Esophagus muscularis mucosa (tissue), 4 donors: Measurements from ENCODE around the gene DNAAF1. TPM values are rescaled to one million over a fixed set of nuclear protein-coding genes. Genes with fewer than 3 reads are reported as not detected.

Experiments used
- DNase-seq: peaks from one replicate; pipeline ENCODE4 v3.0.0-alpha.2; 2017; ENCODE audit errors: extremely low spot score
- H3K27ac ChIP-seq, 4 donors: fragments of 200-600 bp; sonication (generic); replicated peaks in 1 of 4; 1 replicate in 3 of 4; 2 replicates in 1 of 4; pipeline ENCODE4 v1.5.1; 2016 to 2019; ENCODE audit warnings: mild to moderate bottlenecking in 1 of 4
- H3K27me3 ChIP-seq, 4 donors: fragments of 200-600 bp; sonication (generic); one replicate each; pipeline versions ENCODE4 v1.5.1 to v1.6.0; 2016 to 2019
- H3K36me3 ChIP-seq, 4 donors: fragments of 200-600 bp; sonication (generic); one replicate each; pipeline ENCODE4 v1.5.1; 2016 to 2019
- H3K4me1 ChIP-seq, 4 donors: fragments of 200-600 bp; sonication (generic); one replicate each; pipeline ENCODE4 v1.5.1; 2016 to 2019
- H3K4me3 ChIP-seq, 4 donors: fragments of 200-600 bp; sonication (generic); 1 replicate in 2 of 4; 2 replicates in 2 of 4; pipeline ENCODE4 v1.5.1; 2016 to 2019; ENCODE audit warnings: mild to moderate bottlenecking in 4 of 4, moderate library complexity in 1 of 4
- H3K9me3 ChIP-seq, 4 donors: fragments of 200-600 bp; sonication (generic); 1 replicate in 3 of 4; 2 replicates in 1 of 4; pipeline ENCODE4 v1.5.1; 2016 to 2019
- EP300 ChIP-seq: sonication (generic); formaldehyde crosslinking; IDR thresholded peaks from one replicate; pipeline ENCODE4 v1.6.1; 2017; ENCODE audit warnings: antibody characterized with exemption
- POLR2A ChIP-seq: fragments of 450-650 bp; IDR thresholded peaks from one replicate; pipeline ENCODE4 v1.6.1; 2017; ENCODE audit warnings: antibody characterized with exemption, moderate library complexity, mild to moderate bottlenecking, low read depth
- POLR2AphosphoS5 ChIP-seq, 2 donors: sonication (generic); formaldehyde crosslinking; IDR thresholded peaks; one replicate each; pipeline ENCODE4 v1.6.1; 2017; ENCODE audit warnings: antibody characterized with exemption in 2 of 2
- WGBS: methylation state at CpG from one replicate; pipeline ENCODE4 v1.1.5; 2018; 5-methylcytosine and 5-hydroxymethylcytosine counted together
- intact Hi-C: fragments of 100-400 bp; cut with DNase I; formaldehyde crosslinking; loops from one replicate; pipeline ENCODE4 v1.15.1; 2023
- total RNA-seq, 4 donors: library from RNA; depleted of rRNA; stranded (reverse); fragments of >200 nt; gene quantifications; one replicate each; pipeline versions ENCODE4 v1.1.0 to v1.2.1, GENCODE V29; 2016
- TF ChIP-seq, protein P1 (sequence below), 3 experiments: fragments of 200-600 bp in 2 of 3; fragments of 450-650 bp in 1 of 3; sonication (generic) in 2 of 3; IDR thresholded peaks; one replicate each; pipeline ENCODE4 v1.5.1; 2017 to 2019; ENCODE audit warnings: antibody characterized with exemption in 3 of 3, mild to moderate bottlenecking in 2 of 3, moderate library complexity in 1 of 3

The DNAAF1 gene
- total RNA-seq, 4 donors from 2014 or later = 0.66 to 0.78 TPM; not detected in 2

DNA sequence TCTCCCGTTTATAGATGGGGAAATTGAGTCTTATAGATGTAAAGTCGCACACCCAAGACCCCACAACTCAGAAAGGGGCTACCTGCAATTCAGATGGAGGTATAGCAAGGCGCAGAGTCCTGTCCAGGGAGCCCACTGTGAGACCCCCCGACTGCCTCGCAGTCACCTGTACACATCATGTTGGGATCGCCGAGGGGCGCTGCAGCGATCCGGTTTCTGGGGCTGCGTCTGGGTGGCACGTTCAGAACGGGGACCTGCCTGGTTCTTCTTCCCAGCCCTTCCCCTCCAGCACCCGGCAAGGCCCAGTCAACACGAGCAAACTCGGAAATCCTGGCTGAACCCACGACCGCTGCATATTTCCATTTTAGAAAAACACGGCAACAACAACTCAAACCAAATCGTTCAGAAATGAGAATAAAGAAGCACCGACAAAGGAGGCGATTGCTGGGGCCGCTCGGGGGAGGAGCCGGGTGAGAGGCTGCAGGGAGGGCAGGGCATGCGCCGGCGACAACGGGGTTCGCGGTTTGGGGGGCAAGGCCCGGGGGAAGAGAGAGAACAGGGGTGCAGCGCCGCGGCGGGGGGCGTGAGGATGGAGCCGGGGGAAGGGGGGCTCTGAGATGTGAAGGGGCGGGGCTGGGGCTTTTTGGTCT, 774 bp upstream of the DNAAF1 start:
- WGBS = 3% methylated on average over 30 of the region's 39 CpGs
- Histone ChIP-seq H3K27ac (peak overlapping the region; percentile 65 to 84 (median 75)), H3K4me1 (peaks cover 3 to 21% (median 18%) of the 10 kb centered on the region in 4 donors), H3K9me3 (no peaks in the 10 kb centered on the region), H3K27me3 (no peaks in the 10 kb centered on the region), H3K36me3 (no peaks in the 10 kb centered on the region), H3K4me3 (peak overlapping the region; percentile 88 to 99 (median 96))
- no peak for DNase-seq
- intact Hi-C loops = no loop called here
- TF ChIP-seq, protein P1, sequence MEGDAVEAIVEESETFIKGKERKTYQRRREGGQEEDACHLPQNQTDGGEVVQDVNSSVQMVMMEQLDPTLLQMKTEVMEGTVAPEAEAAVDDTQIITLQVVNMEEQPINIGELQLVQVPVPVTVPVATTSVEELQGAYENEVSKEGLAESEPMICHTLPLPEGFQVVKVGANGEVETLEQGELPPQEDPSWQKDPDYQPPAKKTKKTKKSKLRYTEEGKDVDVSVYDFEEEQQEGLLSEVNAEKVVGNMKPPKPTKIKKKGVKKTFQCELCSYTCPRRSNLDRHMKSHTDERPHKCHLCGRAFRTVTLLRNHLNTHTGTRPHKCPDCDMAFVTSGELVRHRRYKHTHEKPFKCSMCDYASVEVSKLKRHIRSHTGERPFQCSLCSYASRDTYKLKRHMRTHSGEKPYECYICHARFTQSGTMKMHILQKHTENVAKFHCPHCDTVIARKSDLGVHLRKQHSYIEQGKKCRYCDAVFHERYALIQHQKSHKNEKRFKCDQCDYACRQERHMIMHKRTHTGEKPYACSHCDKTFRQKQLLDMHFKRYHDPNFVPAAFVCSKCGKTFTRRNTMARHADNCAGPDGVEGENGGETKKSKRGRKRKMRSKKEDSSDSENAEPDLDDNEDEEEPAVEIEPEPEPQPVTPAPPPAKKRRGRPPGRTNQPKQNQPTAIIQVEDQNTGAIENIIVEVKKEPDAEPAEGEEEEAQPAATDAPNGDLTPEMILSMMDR (IDR thresholded peaks at IDR 0.05) = peak in 1 of 3 experiments; percentile 7
- no peak for TF ChIP-seq POLR2A

DNA sequence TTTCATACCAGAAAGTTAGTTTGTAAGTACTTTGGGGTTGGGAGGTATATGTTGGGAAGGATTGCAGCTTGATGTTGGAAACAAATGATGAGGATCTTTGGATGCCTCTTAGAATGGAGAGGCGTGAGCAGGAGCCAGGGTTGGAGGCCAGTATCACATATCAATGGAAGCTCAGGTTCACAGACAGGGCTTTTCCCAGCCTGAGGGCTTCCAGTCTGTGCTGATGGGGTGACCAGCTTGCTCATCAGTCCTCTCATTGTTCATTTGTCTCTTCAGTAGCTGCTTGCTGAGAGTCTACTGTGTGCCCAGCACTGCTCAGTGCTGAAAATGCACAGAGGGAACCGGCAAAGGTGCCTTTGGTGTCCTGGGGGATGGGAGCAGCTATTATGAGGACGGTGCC, 5.8 kb downstream of the DNAAF1 start:
- H3K9me3 ChIP-seq = no peaks in the 10 kb centered on the region
- no peak for DNase-seq
- no peaks in the 10 kb centered on the region for H3K36me3 ChIP-seq
- H3K27me3 ChIP-seq = peaks cover 0 to 9% (median 0%) of the 10 kb centered on the region in 4 donors
- no peak overlapping the region for H3K4me3 ChIP-seq
- TF ChIP-seq, protein P1 (IDR thresholded peaks at IDR 0.05) = no peak
- TF ChIP-seq POLR2A (no peak), POLR2AphosphoS5 (IDR thresholded peaks at IDR 0.05) (no peak), EP300 (no peak)
- 83% methylated on average over 3 of the region's 3 CpGs for WGBS
- H3K27ac ChIP-seq = no peak overlapping the region
- intact Hi-C loops = no loop called here
- H3K4me1 ChIP-seq = peaks cover 0 to under 1% (median under 1%) of the 10 kb centered on the region in 4 donors

DNA sequence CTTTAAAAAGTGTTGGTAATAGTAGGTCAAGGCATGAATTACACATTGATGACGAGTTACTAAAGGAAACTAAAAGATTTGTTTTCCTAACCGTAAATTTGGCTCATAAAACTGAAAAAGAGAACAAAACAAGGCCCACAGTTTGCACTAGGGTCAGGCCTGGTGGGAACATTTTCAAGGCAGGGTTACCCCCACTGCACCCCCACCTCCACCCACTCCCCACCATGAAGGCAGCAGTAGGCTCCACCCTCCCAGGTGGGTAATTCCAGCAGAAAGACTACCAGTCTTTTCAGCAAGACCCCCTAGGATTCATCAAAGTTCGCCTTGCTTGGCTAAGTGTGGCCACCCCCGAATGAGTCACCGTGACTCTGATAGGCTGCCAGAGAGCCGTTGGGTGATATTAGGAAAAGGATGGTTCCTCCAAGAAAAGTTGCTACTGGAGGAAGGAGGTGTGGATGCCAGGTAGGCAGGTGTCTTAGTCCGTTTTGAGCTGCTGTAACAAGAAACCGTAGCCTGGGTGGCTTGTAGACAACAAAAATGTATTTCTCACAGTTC, 8.6 kb downstream of the DNAAF1 start:
- Histone ChIP-seq H3K27ac (no peak overlapping the region), H3K4me3 (no peak overlapping the region), H3K9me3 (no peaks in the 10 kb centered on the region), H3K36me3 (no peaks in the 10 kb centered on the region), H3K4me1 (no peaks in the 10 kb centered on the region), H3K27me3 (peaks cover 0 to 14% (median 0%) of the 10 kb centered on the region in 4 donors)
- TF ChIP-seq POLR2AphosphoS5 (IDR thresholded peaks at IDR 0.05) (no peak), EP300 (no peak), POLR2A (no peak)
- TF ChIP-seq, protein P1 (IDR thresholded peaks at IDR 0.05) = no peak
- 67% methylated on average over 8 of the region's 8 CpGs for WGBS
- intact Hi-C loops = no loop called here
- no peak for DNase-seq

DNA sequence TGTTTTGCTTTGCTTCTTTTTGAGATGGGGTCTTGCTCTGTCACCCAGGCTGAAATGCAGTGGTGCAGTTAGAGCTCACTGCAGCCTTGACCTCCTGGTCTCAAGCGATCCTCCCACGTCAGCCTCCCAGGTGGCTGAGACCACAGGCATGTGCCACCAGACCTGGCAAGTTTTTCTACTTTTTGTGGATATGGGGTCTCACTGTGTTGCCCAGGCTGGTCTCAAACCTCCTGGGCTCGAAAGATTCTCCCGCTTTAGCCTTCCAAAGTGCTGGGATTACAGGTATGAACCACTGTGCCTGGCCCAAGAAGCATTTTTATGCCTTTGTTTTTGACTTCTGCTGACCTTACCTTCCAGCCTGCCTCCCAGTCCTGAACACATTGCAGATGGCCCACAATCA, 10.1 kb downstream of the DNAAF1 start:
- Histone ChIP-seq H3K36me3 (no peaks in the 10 kb centered on the region), H3K27me3 (peaks cover 0 to 19% (median 2%) of the 10 kb centered on the region in 4 donors), H3K9me3 (no peaks in the 10 kb centered on the region), H3K4me1 (no peaks in the 10 kb centered on the region), H3K27ac (no peak overlapping the region), H3K4me3 (no peak overlapping the region)
- no peak for DNase-seq
- 100% methylated on average over 3 of the region's 4 CpGs for WGBS
- TF ChIP-seq POLR2A = no peak
- intact Hi-C loops = no loop called here

DNA sequence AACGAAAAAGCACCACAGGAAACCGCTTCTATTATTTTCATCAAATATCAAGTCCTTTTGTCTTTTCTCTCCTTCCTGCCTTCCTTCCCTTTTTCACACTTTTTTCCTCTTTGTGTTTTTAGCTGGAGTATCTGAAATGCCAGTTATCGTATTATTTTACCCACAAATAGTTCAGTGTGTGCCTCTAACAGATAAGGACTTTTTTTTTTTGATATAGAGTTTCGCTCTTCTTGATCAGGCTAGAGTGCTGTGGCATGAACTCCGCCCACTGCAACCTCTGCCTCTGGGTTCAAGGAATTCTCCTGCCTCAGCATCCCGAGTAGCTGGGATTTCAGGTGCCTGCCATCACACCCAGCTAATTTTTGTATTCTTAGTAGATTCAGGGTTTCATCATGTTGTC, 10.7 kb downstream of the DNAAF1 start:
- H3K9me3 ChIP-seq = no peaks in the 10 kb centered on the region
- TF ChIP-seq POLR2A (no peak), POLR2AphosphoS5 (IDR thresholded peaks at IDR 0.05) (no peak)
- 89% methylated on average over 6 of the region's 6 CpGs for WGBS
- H3K27me3 ChIP-seq = peaks cover 0 to 21% (median 2%) of the 10 kb centered on the region in 4 donors
- H3K4me3 ChIP-seq = no peak overlapping the region
- no peaks in the 10 kb centered on the region for H3K4me1 ChIP-seq
- H3K36me3 ChIP-seq = no peaks in the 10 kb centered on the region
- no peak for DNase-seq
- intact Hi-C loops = no loop called here
- H3K27ac ChIP-seq = no peak overlapping the region
